8988T (cell line): ENCODE measurements around the gene COL6A5.

Source experiments
- DNase-seq: peaks from one replicate; pipeline ENCODE4 v3.0.0; 2011

COL6A5 gene

GRCh38 chr3:130522399-130522798 lies 176.9 kb downstream of the COL6A5 start:
- DNase-seq = no peak

GRCh38 chr3:130527426-130527825 lies 182.0 kb downstream of the COL6A5 start:
- no peak for DNase-seq

GRCh38 chr3:130528120-130528519 lies 182.6 kb downstream of the COL6A5 start:
- no peak for DNase-seq

GRCh38 chr3:130529486-130530215 lies 184.2 kb downstream of the COL6A5 start:
- no peak for DNase-seq

GRCh38 chr3:130533247-130533646 lies 187.8 kb downstream of the COL6A5 start:
- DNase-seq = no peak
